T-helper 1 cell (primary cell): ENCODE data around the gene ENPP1.
"Not testable (repeated sequence)": the region's sequence is repeated elsewhere in the genome, so short reads cannot be mapped to it uniquely, and the experiment has no call there.

ENCODE experiments used
- DNase-seq, 5 donors: peaks; one replicate each; pipeline ENCODE4 v3.0.0-alpha.2; 2012 to 2020

ENPP1 gene

DNA sequence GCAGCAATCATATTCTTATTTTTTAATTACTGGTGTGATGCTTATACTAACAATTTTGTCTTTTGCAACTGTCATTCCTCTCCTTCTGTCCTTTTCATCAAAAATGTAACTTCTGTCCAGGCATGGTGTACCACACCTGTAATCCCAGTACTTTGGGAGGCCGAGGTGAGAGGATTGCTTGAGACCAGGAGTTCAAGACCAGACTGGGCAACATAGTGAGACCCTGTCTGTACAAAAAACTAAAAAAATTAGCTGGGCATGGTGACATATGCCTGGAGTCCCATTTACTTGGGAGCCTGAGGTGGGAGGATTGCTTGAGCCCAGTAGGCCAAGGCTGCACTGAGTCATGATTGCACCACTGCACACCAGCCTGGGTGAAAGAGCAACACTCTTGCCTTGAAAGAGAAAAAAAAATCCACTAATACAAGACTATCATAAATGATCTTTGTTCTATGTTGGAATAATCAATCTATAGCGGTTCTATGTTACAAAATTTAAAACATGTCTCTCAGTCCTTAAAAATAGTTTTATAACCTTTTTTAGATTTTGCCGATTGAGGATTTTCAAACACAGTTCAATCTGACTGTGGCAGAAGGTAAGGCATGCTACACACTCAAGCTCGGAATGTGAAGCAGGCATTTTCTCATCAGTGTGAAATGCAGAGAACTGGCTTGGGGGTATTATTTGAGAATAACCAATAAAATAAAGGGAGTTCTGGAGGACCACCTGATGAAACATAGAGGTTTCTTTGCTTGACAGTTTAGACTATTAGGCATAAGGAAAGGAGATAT is 70.4 kb downstream of the ENPP1 start:
- no peak for DNase-seq

DNA sequence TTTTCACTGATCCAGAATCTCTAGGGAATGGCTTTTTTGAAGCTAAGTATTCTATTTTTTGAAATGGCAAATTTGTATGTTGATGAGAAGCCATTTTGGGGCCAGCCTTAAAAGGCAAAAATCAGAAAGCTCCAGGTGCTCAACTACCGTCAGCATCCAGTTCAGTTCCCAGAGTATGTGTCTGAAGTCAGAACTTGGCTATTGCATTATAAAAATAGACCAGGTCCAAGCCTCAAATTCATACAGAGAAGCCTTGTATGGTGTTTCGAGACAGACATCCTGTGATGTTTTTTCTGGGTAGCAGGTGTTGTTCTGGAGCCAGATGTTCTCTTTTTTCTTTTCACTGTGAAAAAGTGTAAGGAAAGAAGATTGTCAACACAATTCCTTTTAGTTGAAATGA is 75.2 kb downstream of the ENPP1 start:
- DNase-seq, result no peak

DNA sequence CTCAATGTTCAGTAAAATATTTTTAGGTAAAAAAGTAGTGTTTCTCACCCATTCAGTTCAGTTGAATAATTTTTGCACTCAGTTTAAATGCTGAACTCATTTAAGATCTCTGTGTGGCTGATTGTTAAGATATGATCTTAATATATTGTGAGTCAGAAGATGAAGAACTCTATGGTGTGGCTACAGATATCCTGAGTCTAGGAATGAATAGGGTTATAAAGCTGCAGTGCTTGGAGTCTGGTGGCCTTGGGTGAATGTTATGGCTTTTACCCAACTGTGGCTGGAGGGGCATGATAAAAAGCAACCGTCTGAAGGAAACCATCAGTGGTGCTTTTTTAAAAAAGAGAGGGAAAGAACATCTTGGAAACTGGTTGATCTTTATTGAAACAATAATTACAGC is 77.4 kb downstream of the ENPP1 start:
- no peak for DNase-seq

DNA sequence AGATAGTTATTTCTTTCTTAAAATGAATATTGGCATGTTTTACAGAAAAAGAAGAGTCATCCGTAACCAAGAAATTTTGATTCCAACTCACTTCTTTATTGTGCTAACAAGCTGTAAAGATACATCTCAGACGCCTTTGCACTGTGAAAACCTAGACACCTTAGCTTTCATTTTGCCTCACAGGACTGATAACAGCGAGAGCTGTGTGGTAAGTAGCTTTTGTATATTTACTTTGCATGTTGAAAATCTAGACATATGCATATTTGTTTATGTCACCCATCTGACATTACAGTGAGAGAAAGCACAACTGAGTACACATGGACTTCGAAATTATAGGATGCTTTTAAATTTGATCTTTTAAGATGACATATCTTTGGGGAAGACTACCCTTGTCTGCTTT is 78.7 kb downstream of the ENPP1 start:
- no peak for DNase-seq

DNA sequence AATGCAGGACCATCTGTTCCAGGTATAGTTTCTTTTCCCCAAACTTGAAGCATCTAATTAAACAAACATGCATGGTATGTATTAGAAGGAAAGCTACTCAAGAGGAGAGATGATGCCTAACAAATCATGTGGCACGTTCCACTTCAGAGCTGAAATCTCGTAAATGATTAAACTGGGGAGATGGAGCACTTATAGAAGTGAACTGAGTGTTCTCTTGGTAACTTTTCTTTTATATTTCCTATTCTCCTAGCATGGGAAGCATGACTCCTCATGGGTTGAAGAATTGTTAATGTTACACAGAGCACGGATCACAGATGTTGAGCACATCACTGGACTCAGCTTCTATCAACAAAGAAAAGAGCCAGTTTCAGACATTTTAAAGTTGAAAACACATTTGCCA is 82.3 kb downstream of the ENPP1 start:
- no peak for DNase-seq

DNA sequence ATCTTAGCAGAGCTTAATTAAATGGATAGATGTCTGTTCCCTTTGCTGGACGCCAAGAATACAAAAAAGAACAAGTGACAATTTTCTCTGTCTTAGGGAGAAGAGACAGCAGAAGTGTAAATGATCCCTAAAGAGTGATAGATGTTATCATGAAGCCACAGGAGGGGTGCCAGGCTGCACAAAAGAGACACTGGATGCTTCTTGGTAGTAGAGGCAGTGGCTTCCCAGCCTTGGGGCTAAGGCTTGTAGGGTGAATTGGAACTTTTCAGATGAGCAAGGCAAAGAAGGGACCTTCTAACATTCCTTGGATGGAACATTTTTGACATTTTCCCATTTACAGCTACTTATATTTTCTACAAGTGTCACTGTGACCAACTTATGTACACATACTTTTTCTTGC is 85.4 kb downstream of the ENPP1 start:
- no peak for DNase-seq

DNA sequence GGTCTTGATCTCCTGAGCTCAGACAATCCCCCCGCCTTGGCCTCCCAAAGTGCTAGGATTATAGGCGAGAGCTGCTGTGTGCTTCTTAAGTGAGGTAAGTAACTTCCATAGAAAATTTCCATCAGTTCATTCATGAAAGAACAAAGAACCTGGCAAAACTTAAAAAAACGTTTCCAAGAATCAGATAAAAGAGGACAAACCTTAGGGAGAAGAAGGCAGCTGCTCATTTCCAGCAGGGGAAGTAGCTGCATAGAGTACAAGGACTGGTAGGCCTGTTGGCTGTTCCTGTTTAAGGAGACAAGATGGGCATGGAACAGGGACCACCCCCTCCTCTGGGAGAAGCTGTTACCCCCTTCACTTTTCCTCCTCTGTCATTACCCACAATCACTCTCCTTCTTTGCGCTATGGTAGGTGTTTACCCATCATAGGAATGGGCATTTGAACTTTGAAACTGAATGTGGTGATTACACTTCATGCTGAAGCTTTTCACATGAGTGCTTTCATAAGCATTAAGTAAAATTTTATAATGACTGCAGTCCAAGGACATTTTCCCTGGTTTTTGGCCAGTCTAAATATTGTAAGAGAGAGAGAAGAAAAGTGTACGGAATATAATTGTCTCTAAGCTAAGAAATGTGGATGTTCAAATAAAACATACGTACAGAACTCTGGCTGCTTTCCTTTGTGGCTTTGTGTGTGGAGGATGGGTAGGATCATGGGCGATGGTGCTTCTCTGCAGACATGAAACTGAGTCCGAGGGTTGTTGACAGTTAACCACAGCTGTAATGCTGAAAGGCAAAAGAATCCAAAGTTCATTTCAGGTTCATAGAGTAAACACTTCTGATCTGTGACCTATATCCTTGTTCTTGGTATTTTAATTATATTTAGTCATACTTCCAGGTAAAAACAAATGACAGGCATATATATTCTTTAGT is 86.9 kb downstream of the ENPP1 start:
- no peak for DNase-seq

DNA sequence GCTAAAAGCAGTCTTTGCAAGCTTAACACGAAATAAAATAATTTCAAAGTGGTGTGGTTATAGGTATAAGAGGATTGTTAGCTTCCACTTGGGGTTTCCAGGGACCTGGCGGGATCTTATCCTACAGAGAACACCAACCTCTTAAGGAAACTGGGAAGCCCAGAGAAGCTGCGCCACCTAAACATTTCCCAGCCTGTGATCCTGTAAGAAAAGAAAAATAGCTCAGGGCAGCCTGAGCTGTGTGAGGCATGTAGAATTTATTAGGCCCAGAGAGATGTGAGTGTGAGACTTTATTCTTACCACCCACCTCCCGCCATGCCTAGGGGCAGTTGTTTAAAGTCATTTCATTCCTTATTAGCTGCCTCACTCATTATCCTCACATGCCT is 89.2 kb downstream of the ENPP1 start:
- DNase-seq, result no peak

DNA sequence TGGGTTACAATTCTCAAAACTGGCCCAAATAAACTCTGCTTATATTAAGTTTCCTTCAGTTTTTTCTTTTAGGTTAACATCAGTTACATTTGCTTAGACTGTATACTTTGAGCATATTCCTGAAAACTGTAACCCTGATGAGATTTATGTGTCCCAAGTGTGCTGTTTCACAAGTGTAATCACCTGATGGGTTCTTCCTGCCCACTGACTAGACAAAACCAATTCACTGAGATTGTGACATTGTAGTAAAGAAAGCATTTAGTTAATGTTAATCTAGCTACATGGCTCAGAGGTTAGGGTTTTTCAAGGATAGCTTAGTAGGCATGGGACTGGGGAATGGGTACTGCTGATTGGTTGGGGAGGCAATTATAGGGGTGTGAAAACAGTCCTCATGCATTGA is 89.8 kb downstream of the ENPP1 start:
- no peak for DNase-seq

DNA sequence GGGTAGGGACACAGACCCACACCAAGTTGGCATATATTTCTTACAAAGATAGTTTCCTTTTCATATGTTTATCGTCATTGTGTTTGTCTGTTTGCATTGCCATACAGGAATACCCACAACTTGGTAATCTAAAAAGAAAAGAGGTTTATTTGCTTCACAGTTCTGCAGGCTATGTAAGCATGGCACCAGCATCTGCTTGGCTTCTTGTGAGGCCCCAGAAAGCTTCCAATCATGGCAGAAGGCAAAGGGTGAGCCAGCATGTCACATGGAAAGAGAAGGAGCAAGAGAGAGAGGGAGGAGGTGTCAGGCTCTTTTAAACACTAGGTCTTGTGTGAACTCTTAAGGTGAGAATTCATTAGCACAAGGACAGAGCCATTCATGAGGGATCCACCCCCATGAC is 90.9 kb downstream of the ENPP1 start:
- no peak for DNase-seq

DNA sequence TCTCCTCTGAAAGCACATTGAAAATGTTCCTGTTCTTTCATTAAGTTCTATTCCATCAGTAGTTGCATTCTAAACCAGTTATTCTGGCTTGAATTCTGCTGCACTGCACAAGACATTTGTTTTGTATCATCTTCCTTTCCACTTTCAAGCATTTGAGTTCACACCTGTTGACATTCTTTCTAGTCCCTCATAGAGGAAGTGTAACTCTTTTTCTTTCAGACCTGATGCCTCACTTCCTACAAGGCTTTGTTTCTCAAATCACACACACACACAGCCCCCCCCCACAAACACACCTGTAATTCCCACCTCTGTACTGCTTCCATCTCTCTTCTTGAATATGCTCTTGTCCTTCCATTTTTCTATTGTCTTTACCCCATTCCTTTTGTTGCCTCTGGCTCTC is 92.4 kb downstream of the ENPP1 start:
- no peak for DNase-seq

DNA sequence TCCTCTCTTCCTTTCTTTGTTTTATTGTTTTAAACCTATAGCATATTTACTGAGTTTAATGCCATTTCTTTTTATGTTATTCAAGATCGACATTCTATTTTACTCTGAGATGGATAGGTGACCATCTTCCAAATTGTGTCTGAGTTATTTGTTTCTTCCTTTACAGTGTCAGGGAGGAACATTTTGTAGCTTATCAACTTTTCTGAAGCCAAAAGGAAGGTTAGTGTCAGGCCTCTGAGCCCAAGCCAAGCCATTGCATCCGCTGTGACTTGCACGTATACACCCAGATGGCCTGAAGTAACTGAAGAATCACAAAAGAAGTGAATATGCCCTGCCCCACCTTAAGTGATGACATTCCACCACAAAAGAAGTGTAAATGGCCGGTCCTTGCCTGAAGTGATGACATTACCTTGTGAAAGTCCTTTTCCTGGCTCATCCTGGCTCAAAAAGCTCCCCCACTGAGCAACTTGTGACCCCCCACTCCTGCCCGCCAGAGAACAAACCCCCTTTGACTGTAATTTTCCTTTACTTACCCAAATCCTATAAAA is 93.6 kb downstream of the ENPP1 start:
- DNase-seq, result not testable (repeated sequence)

DNA sequence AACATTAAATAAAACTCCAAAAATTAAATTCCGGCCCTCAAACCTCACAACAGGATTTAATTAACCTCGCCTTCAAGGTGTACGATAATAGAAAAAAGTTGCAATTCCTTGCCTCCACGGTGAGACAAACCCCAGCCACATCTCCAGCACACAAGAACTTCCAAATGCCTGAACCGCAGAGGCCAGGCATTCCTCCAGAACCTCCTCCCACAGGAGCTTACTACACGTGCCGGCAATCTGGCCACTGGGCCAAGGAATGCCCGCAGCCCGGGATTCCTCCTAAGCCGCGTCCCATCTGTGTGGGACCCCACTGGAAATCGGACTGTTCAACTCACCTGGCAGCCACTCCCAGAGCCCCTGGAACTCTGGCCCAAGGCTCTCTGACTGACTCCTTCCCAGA is 95.9 kb downstream of the ENPP1 start:
- DNase-seq, result not testable (repeated sequence)

DNA sequence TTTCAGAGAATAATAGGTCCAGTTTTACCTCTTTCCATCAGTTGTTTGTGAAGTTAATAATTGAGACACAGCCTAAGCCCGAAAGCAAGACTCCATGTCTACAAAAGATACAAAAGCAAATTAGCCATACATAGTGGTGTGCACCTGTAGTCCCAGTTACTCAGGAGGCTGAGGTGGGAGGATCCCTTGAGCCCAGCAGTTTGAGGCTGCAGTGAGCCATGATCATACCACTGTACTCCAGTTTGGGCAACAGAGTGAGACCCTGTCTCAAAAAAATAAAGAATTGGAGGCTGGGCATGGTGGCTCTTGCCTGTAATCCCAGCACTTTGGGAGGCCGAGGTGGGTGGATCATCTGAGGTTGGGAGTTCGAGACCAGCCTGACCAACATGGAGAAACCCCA is 101.0 kb downstream of the ENPP1 start:
- not testable (repeated sequence) for DNase-seq

DNA sequence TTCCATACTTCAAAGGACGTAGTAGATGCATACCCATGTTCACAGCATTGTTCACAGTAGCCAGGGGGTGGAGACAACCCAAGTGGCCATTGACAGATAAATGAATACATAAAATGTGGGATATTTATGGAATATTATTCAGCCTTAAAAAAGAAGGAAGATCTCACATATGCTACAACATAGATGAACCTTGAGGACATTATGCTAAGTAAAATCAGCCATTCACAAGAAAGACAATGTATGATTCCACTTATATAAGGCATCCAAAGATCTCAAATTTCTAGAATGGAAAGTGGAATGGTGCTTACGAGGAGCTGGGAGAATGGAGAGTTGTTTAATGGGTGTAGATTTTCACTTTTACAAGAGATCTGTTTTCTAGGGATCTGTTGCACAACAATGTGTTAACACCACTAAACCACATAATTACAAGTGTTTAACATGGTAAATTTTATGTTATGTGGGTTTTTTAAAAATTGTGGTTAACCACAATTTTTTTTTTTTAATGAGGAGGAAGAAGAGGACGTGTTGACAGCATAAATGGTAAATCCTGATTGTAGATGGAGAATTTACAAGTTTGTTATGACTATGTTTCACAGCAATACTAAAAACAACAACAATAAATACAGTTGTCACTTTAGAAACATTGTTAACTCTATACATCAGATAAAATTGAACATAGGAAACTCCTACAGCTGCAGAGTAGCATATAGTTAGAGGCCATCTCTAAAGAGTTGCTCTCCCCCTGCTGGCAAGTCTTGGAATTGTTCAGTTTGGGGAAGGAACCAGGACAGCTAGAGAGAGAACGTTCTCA is 101.8 kb downstream of the ENPP1 start:
- peak; percentile 17 to 64 (median 49) for DNase-seq

DNA sequence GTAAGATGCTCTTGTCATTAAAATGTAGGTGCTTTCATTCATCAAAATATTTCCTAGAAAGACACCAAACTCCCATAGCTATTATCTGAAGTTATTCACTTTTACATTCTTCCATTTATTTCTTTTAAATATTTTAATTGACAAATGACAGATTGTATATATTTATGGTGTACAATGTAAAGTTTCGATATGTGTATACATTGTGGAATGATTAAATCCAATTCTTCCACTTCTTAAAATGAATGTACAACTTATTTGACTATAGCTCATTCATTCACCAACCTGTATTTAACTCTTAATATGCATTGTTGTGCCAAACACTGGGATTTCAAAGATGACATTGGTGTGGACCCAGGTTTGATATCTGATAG is 102.4 kb downstream of the ENPP1 start:
- no peak for DNase-seq

DNA sequence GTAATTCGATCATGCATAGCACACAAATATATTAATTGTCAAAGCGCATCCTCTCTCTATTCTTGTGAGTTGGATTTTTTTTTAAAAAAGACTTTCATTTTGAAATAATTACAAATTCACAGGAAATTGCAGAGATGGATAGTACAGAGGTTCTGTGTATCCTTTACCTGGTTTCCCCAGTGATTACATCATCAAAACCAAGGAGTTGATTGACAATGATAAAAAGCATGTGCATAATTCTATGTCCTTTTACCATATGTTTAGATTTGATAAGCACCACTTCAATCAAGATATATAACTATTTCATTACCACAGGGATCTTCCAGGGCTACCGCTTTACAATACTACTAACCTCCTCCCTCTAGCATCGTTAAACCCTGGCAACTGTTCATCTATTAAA is 103.1 kb downstream of the ENPP1 start:
- DNase-seq, result no peak

DNA sequence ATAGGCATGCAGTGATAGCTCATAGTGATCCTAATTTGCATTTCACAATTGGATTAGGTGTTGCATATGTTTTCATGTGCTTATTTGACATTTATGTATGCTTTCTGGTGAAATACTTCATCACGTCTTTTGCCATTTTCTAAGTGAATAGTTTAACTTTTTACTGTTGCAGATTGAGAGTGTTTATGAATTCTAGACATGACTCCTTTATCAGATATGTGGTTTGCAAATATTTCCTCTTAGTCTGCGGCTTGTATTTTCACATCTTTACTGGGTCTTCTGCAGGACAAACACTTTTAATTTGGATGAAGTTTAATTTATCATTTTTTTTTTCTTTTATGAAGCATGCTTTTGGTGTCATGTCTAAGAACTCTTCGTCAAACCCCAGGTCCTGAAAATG is 104.1 kb downstream of the ENPP1 start:
- DNase-seq, result no peak

DNA sequence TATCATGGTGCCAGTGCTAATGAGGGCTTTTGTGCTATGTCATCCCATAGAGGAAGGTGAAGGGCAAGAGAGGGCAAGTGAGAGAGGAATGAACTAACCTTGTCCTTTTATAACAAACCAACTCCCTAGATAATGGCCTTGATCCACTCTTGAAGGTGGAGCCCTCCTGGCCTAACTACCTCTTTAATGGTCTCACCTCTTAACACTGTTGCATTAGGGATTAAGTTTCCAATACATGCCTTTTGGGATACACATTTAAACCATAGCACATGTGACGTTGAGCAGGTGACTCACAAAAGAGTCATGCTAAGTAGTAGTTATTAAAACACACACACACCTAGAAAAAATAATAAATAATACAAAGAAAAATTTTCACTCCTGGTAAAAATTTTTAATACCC is 106.4 kb downstream of the ENPP1 start:
- no peak for DNase-seq

DNA sequence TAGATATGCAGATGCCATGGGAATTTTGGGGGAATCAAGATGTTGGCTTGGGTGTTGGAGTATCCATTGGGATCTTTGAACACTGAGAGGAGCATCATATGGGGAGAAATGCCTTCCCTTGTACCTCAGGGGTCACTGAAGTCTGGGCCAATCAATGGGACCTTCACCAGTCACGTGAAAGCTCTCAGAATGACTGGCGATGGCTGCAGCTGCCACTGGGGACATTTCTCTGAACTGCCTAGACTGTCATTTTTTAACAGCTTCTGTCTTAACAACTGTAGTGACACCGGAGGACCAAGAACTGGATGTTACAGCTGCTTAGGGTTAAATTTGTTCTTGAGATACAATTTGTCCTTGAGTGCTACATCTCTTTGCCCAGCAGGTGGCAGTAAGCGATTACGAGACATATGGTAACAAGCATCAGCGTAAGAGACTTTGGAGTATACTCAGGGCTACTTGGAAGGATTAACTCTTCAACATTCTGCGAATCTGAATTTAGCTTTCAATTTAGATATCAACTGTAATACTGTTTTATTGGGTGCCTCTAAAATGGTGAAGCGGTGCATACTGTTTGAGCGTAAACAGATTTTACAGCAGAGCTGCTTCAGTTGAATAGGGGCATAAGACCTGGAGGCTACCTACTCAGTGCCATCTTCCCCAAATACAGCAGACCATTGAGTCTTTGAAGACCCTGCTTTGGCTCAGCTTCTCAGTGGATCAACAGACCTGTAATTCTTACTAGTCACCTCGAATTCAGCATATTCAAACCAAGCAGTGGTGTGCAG is 107.3 kb downstream of the ENPP1 start:
- DNase-seq, result peak in 4 of 5 donors; percentile 10 to 42 (median 25)

DNA sequence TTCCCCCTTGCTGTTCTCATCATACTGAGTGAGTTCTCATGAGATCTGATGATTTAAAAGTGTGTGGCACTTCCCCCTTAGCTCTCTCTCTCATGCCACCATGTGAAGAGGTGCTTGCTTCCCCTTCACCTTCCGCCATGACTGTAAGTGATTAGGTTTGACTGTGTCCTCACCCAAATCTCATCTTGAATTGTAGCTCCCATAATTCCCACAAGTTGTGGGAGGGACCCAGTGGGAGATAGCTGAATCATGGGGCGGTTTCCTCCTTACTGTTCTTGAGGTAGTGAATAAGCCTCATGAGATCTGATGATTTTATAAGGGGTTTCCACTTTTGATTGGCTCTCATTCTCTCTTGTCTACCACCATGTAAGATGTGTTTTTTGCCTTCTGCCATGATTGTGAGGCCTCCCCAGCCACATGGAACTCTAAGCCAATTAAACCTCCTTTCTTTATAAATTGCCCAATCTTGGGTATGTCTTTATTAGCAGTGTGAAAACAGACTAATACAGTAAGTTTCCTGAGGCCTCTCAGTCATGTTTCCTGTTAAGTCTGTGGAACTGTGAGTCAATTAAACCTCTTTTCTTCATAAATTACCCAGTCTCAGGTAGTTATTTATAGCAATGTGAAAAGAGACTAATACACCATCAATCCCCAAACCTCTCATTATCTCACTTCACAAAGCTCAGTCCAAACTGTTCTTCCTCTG is 108.4 kb downstream of the ENPP1 start:
- not testable (repeated sequence) for DNase-seq
